ENCODE measurements around the gene DDX1.
A peak's percentile ranks its signal among the peaks of the same experiment; 100 is the strongest.

DDX1 gene

DNA sequence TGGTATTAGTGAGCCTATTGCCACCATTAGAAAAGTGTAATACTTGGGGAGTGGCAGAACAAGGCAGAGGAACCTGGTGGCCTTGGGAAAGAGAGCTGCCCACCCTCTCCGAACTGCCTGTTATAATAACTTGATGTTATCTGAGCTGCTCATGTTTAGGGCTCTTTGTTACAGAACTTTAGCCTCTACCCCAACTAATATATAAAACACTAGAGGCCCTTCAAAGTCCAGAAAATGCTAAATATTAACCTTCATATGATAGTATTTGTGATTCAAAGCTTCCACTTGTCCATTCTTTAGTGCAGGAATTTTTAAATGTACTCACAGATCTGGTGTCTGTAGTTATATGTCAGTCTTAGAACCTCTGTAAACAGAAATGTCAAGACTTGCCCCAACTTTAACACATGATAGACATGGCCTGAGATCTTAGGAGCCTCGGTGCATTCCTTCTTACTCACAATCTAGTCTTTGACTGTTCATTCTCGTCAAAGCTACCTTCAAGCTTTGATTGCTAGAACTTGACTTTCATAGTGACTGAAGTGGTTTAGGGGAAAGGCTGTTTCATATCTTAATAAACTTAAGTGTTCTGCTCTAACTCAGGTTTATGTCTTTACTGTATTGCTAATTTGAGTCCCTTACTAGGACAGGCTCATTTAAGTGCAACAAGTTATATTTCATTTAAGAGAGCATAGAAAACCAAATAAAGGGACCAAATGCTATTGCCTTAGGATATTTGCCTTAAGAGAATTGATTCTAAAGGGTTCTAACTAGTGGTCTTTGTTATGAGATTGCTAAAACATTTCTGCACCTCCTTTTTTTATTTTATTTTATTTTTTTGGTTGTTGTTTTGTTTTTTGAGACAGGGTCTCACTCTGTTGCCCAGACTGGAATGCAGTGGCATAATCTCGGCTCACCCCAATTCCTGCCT lies 41.6 kb downstream of the DDX1 start:
- DNase-seq, result no peak

DNA sequence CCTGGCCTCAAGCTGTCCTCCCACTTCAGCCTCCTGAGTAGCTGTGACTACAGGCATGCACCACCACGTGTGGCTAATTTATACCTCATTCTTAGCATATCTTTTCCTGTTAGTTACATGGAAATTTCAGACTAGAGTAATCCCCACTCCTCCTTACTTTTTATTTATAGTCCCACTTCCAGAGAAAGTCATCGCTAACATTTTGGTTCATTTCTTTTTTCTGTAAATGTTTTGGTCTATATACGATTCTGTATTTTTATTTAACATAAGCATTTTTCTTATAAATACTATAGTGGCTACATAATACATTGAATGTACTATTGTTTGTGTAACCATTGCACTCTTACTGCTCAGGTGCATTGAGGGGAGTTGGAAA lies 42.3 kb downstream of the DDX1 start:
- DNase-seq, result no peak

DNA sequence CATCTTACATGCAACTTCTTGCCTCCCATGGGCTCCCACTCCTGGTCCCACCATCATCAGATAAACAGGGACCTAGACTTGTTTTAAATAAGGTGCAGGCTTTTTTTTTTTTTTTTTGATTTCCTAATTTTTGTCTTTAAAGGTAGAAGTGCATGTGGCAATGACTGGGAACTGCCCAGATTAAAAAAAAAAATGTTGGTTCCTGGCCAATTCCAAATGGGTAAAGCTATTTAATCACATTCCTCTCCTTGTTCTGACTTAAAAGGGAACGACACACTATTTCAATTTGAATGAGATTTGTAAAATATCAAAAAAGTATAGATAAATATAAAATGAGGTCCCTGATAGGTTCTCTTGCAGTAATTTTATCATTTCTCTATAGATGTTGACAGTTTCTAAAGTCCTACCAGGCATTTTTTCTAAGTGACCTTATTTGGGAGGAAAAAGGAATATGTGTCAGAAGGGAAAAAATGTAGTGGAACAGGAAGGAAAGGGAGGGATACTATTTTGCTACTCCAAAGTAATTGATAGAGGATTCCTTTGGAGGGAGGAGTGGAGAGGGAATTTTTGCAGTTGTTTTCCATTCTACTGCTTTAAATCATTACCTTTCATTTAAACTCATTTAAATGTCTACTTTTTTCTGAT lies 43.3 kb downstream of the DDX1 start:
- no peak for DNase-seq

DNA sequence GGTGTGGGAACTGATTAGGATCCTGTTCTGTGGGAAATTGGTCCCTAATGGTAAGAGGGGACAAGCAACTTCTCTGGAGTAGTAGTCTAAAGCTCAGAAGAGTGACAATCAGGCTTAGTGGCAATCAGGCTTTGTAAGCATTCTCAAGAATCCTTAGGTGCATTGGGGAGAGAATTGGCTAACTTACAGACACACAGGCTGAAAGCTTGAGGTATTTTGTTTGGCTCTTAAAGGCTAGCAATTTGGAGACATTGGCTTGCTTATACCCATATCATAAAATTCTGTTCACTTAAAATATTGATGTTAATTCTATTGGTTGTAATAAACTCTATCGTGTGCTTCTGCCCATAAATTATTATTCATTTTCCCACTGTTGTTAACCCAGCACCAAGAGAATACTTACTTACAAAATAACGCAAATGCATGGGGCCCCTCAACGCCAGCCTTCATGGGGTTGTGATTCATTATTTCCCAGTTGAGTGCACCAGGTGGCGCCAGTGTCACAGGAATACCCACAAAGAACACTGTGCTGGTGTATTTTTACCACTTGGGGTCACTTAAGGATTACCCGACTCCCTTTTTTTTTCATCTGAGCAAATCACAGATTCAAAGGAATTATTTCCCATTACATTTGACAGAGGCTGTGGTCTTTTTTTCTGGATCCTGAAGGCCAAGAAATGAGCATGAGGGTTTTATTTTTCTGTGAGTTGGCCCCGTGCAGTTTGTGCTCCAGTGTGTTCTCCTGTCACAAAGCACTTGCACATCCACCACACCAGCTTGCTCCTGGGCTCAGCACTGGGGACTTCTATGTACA lies 45.5 kb downstream of the DDX1 start:
- peak; percentile 58 for DNase-seq

DNA sequence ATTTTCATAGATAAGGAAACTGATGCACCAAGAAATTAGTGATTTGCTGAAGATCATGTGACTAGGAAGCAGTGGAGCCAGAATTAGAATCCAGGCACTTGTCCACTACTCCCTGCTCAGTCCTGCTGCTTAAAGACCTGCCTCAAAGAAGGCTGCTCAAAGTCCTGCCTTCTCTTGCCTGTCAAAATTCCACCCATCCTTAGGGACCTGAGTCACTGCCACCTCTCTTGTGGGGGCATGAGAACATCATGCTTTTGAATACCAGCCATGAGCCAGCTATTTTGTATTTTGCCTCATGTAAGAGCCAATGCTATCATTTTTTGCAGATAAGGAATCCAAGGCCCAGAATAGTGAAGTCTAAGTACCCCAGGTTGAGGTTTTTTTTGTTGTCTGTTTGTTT lies 47.1 kb downstream of the DDX1 start:
- DNase-seq, result no peak

DNA sequence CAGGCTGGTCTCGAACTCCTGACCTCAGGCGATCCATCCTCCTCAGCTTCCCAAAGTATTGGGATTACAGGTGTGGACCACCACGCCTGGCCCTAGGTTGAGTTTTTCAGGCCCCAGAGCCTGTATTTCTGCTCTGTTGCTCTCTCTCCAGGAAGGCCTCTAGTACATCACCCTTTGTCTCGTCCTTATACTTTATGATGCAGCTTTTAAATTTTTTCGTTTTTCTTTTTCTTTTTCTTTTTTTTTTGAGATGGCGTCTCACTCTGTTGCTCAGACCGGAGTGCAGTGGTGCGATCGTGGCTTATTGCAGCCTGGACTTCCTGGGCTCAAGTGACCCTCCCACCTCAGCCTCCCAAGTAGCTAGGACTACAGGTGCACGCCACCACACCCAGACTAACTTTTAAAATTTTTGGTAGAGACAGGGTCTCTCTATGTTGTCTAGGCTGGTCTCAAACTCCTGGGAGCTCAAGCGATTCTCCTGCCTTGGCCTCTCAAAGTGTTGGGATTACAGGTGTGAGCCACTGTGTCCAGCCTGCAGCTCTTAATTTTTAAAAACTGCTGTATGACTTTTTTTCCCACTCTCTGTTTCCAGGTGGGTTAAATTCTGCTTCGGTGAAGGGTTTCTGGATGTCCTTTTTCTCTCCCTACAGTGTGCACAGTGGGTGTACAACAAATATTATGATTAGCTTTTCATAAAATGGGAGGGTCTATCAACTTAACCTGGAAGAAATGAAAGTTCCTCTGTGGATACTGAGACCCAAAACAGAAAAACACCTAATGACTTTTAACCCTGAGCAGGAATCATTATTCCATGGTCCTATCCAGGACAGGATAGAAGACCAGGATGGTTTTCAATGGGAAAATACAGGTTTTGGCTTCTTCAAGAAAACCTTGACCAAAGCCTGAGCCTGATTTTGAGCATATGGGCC lies 47.9 kb downstream of the DDX1 start:
- DNase-seq, result no peak

DNA sequence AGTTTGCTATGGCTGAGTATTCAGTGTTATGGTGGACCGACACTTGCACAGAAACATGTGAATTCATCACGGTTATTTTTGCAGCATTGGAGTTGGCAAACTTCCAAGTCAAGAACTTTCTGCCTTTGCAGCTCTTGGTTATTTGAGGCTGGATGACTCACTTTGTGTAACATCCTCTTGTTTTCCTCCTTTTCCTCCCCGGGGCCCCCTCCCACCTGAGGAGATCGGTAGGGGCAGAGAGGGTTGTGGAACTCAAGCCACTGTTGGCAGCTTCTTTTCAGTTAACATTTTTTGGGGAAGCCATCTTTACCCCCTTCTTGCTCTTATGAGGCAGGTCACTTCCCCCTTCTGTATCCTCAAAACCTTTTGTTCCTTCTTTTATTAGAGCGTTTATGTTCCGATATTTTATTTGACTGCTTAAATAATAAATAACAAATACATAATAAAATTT lies 48.6 kb downstream of the DDX1 start:
- DNase-seq, result no peak

DNA sequence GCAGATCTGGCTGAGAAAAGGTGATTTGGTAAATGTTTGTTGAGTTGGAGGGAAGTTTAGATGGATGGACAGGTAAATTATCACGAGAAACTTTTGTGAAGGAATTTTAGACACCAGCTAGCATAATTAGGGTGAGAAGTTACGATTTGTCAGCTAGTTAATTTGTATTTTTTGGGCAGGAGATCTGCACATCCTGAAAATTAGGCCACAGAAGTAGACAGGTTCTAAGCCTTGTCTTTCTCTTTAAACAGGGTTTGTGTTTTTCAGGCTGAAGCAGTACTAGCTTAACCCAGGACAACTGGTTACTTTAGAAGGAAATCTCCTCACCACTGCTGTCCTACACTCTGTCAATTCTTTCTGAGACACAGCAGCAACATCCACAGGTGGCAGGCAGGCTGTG lies 49.1 kb downstream of the DDX1 start:
- no peak for DNase-seq

DNA sequence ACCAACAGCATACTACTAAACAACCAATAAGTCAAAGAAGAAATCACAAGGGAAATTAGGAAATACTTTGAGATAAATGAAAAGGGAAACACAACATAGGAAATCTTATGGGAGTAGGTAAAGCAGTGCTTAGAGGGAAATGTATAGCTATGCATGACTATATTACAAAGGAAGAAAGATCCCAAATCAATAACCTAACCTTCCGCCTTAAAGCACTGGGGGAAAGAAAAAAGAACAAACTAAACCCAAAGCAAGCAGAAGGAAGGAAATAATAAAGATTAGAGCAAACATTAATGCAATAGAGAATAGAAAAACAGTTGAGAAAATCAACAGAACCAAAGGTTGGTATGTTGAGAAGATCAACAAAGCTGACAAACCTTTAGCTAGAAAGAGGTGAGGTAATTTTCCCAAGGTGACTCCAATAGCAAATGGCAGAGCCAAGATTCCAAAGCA lies 49.9 kb downstream of the DDX1 start:
- DNase-seq, result no peak

DNA sequence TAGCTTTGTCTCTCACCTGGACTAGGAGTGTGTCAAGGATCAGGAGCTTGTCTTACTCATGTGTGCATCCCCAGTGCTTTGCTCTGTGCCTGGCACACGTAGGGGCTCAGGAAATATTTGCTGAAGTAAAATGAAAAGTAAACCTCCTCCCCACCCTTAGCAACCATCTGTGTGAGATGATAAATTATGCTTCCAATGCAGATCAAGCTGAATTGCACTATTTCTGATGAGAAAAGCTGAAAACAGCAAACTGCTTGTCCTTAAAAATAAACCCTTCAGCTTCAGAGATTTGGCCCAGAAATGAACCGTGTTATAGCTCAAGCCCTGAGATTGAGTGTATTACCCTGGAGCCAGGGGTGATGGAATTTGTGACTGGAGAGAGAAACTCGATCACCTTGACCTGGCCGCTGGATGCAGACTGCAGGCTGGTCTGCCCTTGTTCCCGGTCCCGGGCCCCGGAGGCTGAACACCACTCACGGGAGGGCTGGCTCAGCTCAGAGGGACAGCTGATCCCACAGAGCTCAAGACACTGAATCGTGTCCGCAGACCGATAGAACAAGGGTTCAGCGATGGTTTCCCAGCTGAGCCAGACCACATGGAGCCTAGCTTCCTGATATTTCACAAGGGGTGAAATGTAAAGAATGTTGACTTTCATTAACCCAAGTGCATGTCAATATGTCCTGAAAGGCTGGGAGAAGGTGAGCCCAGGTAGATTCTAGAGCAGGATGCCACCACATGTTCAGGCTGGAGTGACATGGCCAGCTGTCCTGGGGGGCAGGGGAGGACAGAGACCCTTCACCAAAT lies 50.5 kb downstream of the DDX1 start:
- no peak for DNase-seq

DNA sequence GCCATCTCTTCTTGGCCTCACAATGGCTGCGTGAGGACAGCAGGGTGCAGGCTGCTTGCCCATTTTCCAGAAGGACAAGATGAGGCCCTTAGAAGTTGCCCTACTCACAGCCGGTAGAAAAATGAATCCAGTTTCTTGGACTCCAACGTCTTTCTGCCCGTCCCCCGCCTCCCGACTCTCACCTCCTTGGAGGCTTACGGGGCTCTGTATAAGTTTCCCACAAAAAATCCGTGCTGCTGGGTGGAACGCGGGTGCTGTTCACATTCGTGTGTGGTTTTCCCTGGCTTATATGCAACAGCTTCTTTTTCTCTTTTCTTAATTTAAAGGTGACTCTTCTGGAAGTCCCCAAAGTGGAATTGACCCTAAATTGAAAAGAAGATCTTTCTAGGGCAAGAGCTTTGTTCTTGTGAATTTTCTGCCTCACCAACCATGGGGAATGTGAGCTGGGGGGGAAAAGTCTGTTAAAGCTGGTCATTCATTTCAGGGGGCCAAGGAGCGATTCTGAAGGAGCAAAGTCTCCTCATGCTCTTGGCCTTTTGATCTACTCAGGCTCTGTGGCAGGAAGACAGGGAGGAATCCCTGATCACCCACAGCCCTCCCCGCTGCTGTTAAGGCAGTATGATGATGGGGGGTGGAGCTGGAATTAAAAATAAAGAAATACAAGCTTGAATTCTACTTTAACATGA lies 51.3 kb downstream of the DDX1 start:
- DNase-seq, result no peak

DNA sequence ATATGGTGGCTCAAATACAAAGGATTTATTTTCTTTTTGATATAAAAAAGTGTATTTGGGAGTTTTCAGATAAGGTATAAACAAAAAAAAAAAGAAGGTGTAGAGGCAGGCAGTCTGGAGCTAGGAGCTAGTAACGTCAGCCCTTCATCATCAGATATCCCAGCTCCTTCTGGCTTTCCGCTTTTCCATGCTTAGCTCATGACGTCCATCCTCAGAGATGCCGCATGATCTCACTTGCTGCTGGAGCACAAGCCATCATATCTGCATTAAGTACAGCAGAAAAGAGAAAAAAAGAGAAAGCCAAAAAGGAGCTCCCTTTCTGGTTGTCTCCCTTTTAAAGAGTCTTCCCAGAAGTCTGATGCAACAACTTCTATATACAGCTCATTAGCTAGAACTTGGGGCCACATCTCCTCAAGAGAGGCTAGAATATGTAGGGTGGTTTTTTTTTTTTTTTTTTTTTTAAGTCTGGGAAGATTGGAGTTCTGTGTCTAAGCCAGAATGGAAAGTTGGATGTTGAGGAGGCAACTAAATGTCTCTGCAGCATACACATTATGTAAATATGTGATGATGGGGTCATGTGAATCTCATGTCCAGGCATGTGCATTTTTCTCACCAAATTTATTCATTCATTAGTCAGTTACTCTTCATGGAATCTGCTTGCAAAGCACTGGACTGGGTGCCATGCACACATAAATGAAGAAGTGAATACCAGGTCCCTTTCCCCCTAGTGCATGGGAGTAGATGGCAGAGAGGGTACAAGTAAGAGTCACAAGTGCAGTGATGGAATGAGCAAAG lies 52.3 kb downstream of the DDX1 start:
- no peak for DNase-seq

DNA sequence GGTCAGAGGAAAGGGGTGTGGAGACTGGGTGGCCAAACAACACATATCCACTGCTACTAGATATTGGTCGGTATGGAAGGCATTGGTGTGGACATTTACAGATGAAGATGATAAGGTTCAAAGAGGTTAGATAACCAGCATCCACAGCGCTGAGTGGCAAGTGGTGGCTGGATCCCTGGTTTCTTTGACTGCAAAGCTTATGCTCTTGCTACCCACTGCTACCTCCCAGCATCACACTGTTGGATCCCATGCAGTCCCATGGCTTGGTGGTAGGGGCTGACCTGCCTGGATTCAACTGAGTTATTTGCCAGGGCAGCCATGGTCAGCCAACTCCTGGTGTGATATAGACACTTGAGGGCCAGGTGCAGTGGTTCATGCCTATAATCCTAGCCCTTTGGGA lies 53.6 kb downstream of the DDX1 start:
- no peak for DNase-seq

DNA sequence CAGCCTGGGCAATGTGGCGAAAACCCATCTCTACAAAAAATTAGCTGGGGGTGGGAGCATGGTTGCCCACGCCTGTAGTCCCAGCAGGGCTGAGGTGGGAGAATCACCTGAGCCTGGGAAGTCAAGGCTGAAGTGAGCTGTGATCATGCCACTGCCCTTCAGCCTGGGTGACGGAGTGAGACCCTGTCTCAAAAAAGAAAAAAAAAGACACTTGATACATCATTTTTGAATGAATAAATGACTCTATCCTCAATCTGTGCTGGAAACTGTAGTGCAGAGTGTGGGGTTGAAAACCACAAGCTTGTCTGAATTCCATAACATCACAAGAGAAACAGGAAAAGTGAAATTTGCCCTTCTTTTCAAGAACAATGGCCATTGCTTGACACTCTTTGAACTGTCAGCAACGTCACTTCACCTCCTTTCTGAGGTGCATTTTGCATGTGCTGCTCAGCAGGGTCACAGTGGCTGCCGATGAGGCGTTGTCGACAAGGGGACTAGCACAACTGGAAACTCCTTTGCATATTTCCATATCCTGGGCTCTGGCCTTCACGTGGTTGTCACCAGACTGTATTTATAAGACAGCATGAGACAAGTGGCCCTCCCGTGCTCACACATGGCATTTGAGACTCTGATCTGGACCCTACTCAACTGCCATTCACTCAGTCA lies 54.2 kb downstream of the DDX1 start:
- no peak for DNase-seq

DNA sequence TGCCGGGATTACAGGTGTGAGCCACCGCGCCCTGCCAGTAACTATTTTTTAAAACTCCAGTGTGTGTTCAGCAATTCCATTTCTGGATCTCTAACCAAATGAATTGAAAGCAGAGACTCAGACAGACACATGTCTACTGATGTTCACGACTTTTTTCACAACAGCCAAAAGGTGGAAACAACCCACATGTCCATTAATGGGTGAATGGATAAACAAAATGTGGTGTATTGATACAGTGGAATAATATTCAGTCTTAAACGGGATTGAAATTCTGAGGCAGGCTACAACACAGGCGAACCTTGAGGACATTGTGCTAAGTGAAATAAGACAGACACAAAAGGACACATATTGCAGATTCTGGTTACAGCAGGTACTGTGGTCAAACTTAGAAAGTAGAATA lies 55.0 kb downstream of the DDX1 start:
- no peak for DNase-seq

DNA sequence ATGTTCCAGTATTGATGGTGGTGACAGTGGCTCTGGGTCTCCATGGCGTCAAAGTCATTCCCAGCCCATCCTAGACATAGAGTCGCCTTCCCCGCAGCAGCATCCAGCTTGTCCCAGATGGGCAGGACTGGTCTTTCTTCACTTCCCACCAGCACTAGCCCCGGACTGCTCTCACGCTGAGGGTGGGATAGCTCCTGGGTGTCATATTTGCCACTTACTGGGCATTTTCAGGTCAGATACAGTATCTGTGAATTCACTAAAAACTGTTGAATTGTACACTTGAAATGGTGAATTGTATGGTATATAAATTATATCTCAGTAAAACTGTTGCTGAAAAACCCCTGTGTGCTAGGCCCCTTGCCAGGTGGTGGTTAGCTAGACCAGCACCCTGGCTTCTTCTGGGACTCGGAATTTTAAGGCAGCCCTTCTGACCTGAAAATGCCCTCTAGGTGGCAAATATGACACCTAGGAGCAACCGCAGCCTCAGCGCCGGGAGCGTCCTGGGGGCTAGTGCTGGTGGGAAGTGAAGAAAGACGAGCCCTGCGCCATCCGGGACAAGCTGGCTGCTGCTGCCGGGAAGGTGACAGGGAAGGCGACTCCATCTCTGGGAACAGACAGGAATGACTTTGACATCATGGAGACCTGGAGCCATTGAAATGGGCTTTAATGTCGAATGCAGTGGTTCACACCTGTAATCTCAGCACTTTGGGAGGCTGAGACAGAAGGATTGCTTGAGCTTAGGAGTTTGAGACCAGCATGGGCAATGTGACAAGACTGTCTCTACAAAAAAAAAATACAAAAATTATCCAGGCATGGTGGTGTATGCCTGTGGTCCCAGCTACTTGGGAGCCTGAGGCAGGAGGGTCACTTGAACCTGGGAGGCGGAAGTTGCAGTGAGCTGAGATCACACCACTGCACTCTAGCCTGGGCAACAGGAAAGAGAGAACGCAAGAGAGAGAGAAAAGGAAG lies 56.2 kb downstream of the DDX1 start:
- no peak for DNase-seq

DNA sequence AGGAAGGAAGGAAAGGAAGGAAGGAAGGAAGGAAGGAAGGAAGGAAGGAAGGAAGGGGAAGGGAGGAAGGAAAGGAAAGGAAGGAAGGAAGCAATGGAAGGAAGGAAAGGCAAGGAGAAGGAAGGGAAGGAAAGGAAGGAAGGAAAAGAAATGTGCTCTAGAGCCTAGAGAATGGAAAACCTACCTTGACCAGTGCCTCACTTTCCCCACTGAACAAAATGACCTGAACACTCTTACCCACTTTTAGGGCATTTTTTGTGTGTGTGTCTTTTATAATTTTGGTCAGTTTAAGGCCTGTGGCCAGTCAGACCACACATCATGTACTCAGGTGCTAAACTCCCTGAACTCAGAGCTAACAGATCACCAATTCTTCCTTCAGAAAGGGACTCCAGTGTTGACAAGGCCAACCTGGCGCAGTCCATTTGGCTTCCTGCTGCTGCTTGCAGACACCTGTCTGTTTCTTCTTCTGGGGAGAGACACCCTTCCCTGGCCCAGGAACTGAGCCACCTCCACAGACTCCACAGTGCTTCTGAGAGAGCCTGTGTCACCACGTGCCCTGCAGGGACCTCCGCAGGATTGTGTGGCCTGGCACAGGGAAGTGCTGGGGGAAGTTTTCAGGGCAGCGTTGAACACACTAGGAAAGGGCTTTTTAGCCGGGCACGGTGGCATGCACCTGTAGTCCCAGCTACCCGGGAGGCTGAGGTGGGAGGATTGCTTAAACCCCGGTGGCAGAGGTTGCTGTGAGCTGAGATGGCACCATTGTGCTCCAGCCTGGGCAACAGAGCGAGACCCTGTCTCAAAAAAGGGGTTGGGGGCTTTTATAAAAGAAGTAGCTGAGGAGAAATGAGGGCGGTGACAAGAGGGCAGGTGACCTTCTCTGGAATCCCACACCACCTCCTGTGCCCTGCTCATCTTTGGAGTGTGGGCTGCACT lies 57.2 kb downstream of the DDX1 start:
- no peak for DNase-seq

All from stimulated activated CD4-positive, alpha-beta T cell treated with anti-CD3 and anti-CD28 coated beads, Interleukin-4, amount 100 ng/mL, for 24 hours (primary cell).